ENCODE measurements around the gene SH3RF1. TPM values are rescaled to one million over a fixed set of nuclear protein-coding genes. Genes with fewer than 3 reads are reported as not detected.
"Not testable (repeated sequence)": the region's sequence is repeated elsewhere in the genome, so short reads cannot be mapped to it uniquely, and the experiment has no call there.

The SH3RF1 gene
- 21.8 TPM for total RNA-seq

- peak; percentile 96 for DNase-seq
Measured at GRCh38 chr4:169270810-169271691, at the start of gene SH3RF1. Gene SH3RF1 (minus strand): TSS chr4:169270956. CDS start chr4:169269212, 1,744 bp downstream.

- DNase-seq, result peak; percentile 56
Measured at GRCh38 chr4:169315530-169316343, 45.0 kb upstream of the SH3RF1 start.

- peak; percentile 92 for DNase-seq
Measured at GRCh38 chr4:169314906-169315305, 44.1 kb upstream of the SH3RF1 start.

GRCh38 chr4:169313732-169314131 lies 43.0 kb upstream of the SH3RF1 start:
- no peak for DNase-seq

GRCh38 chr4:169312690-169313422 lies 42.1 kb upstream of the SH3RF1 start:
- DNase-seq, result no peak

- peak; percentile 77 for DNase-seq
Measured at GRCh38 chr4:169311643-169312365, 41.0 kb upstream of the SH3RF1 start.

GRCh38 chr4:169309326-169309967 lies 38.7 kb upstream of the SH3RF1 start:
- no peak for DNase-seq

GRCh38 chr4:169307576-169307975 lies 36.8 kb upstream of the SH3RF1 start:
- DNase-seq, result peak; percentile 26

GRCh38 chr4:169305651-169306050 lies 34.9 kb upstream of the SH3RF1 start:
- peak; percentile 88 for DNase-seq

- DNase-seq, result no peak
Measured at GRCh38 chr4:169305173-169305572, 34.4 kb upstream of the SH3RF1 start.

- no peak for DNase-seq
Measured at GRCh38 chr4:169295822-169296221, 25.1 kb upstream of the SH3RF1 start.

- DNase-seq, result no peak
Measured at GRCh38 chr4:169293343-169294176, 22.8 kb upstream of the SH3RF1 start.

GRCh38 chr4:169287983-169288382 lies 17.2 kb upstream of the SH3RF1 start:
- DNase-seq, result not testable (repeated sequence)

- DNase-seq, result no peak
Measured at GRCh38 chr4:169286562-169287301, 16.0 kb upstream of the SH3RF1 start.

GRCh38 chr4:169283114-169283509 lies 12.4 kb upstream of the SH3RF1 start:
- DNase-seq, result no peak

GRCh38 chr4:169282429-169283113 lies 11.8 kb upstream of the SH3RF1 start:
- DNase-seq, result no peak

- DNase-seq, result peak; percentile 59
Measured at GRCh38 chr4:169279108-169279507, 8.4 kb upstream of the SH3RF1 start.

- DNase-seq, result no peak
Measured at GRCh38 chr4:169278624-169279023, 7.9 kb upstream of the SH3RF1 start.

- DNase-seq, result not testable (repeated sequence)
Measured at GRCh38 chr4:169277838-169278237, 7.1 kb upstream of the SH3RF1 start.
